ENCODE measurements around the gene DSCAML1. TPM values are rescaled to one million over a fixed set of nuclear protein-coding genes. Genes with fewer than 3 reads are reported as not detected.
"Not testable (repeated sequence)": the region's sequence is repeated elsewhere in the genome, so short reads cannot be mapped to it uniquely, and the experiment has no call there.

DSCAML1 gene
- total RNA-seq, 1 donor from 2014 or later, result not detected

GRCh38 chr11:117413616-117414015 is 383.4 kb downstream of the DSCAML1 start:
- DNase-seq (ENCODE audit: low read depth, low spot score), result no peak

- no peak for DNase-seq (ENCODE audit: low read depth, low spot score)
Measured at GRCh38 chr11:117412653-117413275, 384.3 kb downstream of the DSCAML1 start.

- no peak for DNase-seq (ENCODE audit: low read depth, low spot score)
Measured at GRCh38 chr11:117412176-117412575, 384.8 kb downstream of the DSCAML1 start.

- DNase-seq (ENCODE audit: low read depth, low spot score), result no peak
Measured at GRCh38 chr11:117411736-117412135, 385.3 kb downstream of the DSCAML1 start.

- DNase-seq (ENCODE audit: low read depth, low spot score), result no peak
Measured at GRCh38 chr11:117410861-117411710, 385.9 kb downstream of the DSCAML1 start.

- no peak for DNase-seq (ENCODE audit: low read depth, low spot score)
Measured at GRCh38 chr11:117410238-117410637, 386.8 kb downstream of the DSCAML1 start.

- DNase-seq (ENCODE audit: low read depth, low spot score), result no peak
Measured at GRCh38 chr11:117409511-117409910, 387.5 kb downstream of the DSCAML1 start.

- DNase-seq (ENCODE audit: low read depth, low spot score), result no peak
Measured at GRCh38 chr11:117408356-117408755, 388.7 kb downstream of the DSCAML1 start.

GRCh38 chr11:117407016-117407415 is 390.0 kb downstream of the DSCAML1 start:
- DNase-seq (ENCODE audit: low read depth, low spot score), result no peak

- DNase-seq (ENCODE audit: low read depth, low spot score), result not testable (repeated sequence)
Measured at GRCh38 chr11:117405898-117406297, 391.1 kb downstream of the DSCAML1 start.

GRCh38 chr11:117399100-117399840 is 397.7 kb downstream of the DSCAML1 start:
- not testable (repeated sequence) for DNase-seq (ENCODE audit: low read depth, low spot score)

- DNase-seq (ENCODE audit: low read depth, low spot score), result not testable (repeated sequence)
Measured at GRCh38 chr11:117398618-117399017, 398.4 kb downstream of the DSCAML1 start.

GRCh38 chr11:117396970-117397369 is 400.0 kb downstream of the DSCAML1 start:
- no peak for DNase-seq (ENCODE audit: low read depth, low spot score)

GRCh38 chr11:117395476-117395875 is 401.5 kb downstream of the DSCAML1 start:
- DNase-seq (ENCODE audit: low read depth, low spot score), result no peak

GRCh38 chr11:117394221-117394925 is 402.6 kb downstream of the DSCAML1 start:
- DNase-seq (ENCODE audit: low read depth, low spot score), result no peak

GRCh38 chr11:117392979-117393378 is 404.0 kb downstream of the DSCAML1 start:
- DNase-seq (ENCODE audit: low read depth, low spot score), result no peak

- DNase-seq (ENCODE audit: low read depth, low spot score), result no peak
Measured at GRCh38 chr11:117392001-117392690, 404.9 kb downstream of the DSCAML1 start.

- DNase-seq (ENCODE audit: low read depth, low spot score), result no peak
Measured at GRCh38 chr11:117391181-117391580, 405.8 kb downstream of the DSCAML1 start.

- DNase-seq (ENCODE audit: low read depth, low spot score), result no peak
Measured at GRCh38 chr11:117390743-117391142, 406.3 kb downstream of the DSCAML1 start.

- DNase-seq (ENCODE audit: low read depth, low spot score), result no peak
Measured at GRCh38 chr11:117387992-117388755, 408.8 kb downstream of the DSCAML1 start.
